Osteoblast (primary cell): ENCODE measurements around the gene GARS1. TPM values are rescaled to one million over a fixed set of nuclear protein-coding genes. Genes with fewer than 3 reads are reported as not detected.
A peak's percentile ranks its signal among the peaks of the same experiment; 100 is the strongest.

Source experiments
- DNase-seq: peaks from one replicate; pipeline ENCODE4 v3.0.0; 2011; ENCODE audit warnings: low spot score, mixed read lengths; ENCODE audit not compliant: insufficient read length; ENCODE audit errors: missing footprints
- H2AFZ ChIP-seq: 2 replicates; pipeline ENCODE4 v1.6.0; 2011; ENCODE audit warnings: mild to moderate bottlenecking, low read length
- H3K27ac ChIP-seq: 2 replicates; pipeline ENCODE4 v1.5.1; 2011; ENCODE audit warnings: mild to moderate bottlenecking, low read depth, low read length, moderate library complexity
- H3K27me3 ChIP-seq: 2 replicates; pipeline ENCODE4 v1.6.0; 2012; ENCODE audit warnings: mild to moderate bottlenecking, control low read depth, inconsistent platforms, low read length, moderate library complexity; ENCODE audit not compliant: insufficient read depth
- H3K36me3 ChIP-seq: 2 replicates; pipeline ENCODE4 v1.5.1; 2011; ENCODE audit warnings: mild to moderate bottlenecking, low read length, control low read depth, moderate library complexity; ENCODE audit not compliant: insufficient read depth
- H3K4me1 ChIP-seq: 2 replicates; pipeline ENCODE4 v1.5.1; 2011; ENCODE audit warnings: mild to moderate bottlenecking, low read length, control low read depth, moderate library complexity; ENCODE audit not compliant: insufficient read depth
- H3K4me2 ChIP-seq: 2 replicates; pipeline ENCODE4 v1.6.0; 2011; ENCODE audit warnings: mild to moderate bottlenecking, low read length; ENCODE audit not compliant: insufficient read depth
- H3K4me3 ChIP-seq: fragments of 200-600 bp; sonication (generic); 3 replicates; pipeline ENCODE4 v1.5.1; 2012; ENCODE audit warnings: mild to moderate bottlenecking, low read length, inconsistent platforms; ENCODE audit not compliant: insufficient read depth
- H3K79me2 ChIP-seq: 2 replicates; pipeline ENCODE4 v1.6.0; 2012; ENCODE audit warnings: mild to moderate bottlenecking, low read length, control low read depth, inconsistent platforms; ENCODE audit not compliant: insufficient read depth
- H3K9me3 ChIP-seq: 2 replicates; pipeline ENCODE4 v1.5.1; 2011; ENCODE audit warnings: low read depth, low read length, control low read depth
- H4K20me1 ChIP-seq: 2 replicates; pipeline ENCODE4 v1.6.0; 2012; ENCODE audit warnings: mild to moderate bottlenecking, low read length, control low read depth; ENCODE audit not compliant: insufficient read depth
- CTCF ChIP-seq: IDR thresholded peaks from 2 replicates; pipeline ENCODE4 v1.5.1; 2011; ENCODE audit warnings: mild to moderate bottlenecking, low read depth, low read length, moderate library complexity; ENCODE audit errors: extremely low read depth
- total RNA-seq: library from RNA; depleted of rRNA; stranded (reverse); fragments of >200 nt; gene quantifications from 2 replicates; pipeline ENCODE4 v1.2.3, GENCODE V29; 2012

Gene GARS1
- total RNA-seq, 1 donor, result 526 TPM

GRCh38 chr7:30658479-30659074, 63.9 kb downstream of the GARS1 start:
- H3K27me3 ChIP-seq, result peaks cover 3% of the 10 kb centered on the region
- no peak for TF ChIP-seq CTCF
- no peaks in the 10 kb centered on the region for H3K79me2 ChIP-seq
- no peak overlapping the region for H3K27ac ChIP-seq
- no peaks in the 10 kb centered on the region for H4K20me1 ChIP-seq
- no peaks in the 10 kb centered on the region for H3K4me1 ChIP-seq
- no peak overlapping the region for H2AFZ ChIP-seq
- DNase-seq, result peak; percentile 66
- no peaks in the 10 kb centered on the region for H3K36me3 ChIP-seq
- no peak overlapping the region for H3K4me2 ChIP-seq
- no peaks in the 10 kb centered on the region for H3K9me3 ChIP-seq
- no peak overlapping the region for H3K4me3 ChIP-seq

GRCh38 chr7:30659312-30659711, 64.6 kb downstream of the GARS1 start:
- Histone ChIP-seq H3K27ac (no peak overlapping the region), H4K20me1 (no peaks in the 10 kb centered on the region), H3K4me2 (no peak overlapping the region), H3K27me3 (peaks cover 3% of the 10 kb centered on the region), H3K9me3 (no peaks in the 10 kb centered on the region), H3K79me2 (no peaks in the 10 kb centered on the region), H3K4me1 (no peaks in the 10 kb centered on the region), H2AFZ (no peak overlapping the region), H3K4me3 (no peak overlapping the region), H3K36me3 (no peaks in the 10 kb centered on the region)
- no peak for TF ChIP-seq CTCF
- peak; percentile 88 for DNase-seq

- Histone ChIP-seq H4K20me1 (no peaks in the 10 kb centered on the region), H3K27me3 (peaks cover 3% of the 10 kb centered on the region), H2AFZ (no peak overlapping the region), H3K79me2 (no peaks in the 10 kb centered on the region), H3K4me2 (no peak overlapping the region), H3K36me3 (no peaks in the 10 kb centered on the region), H3K4me3 (no peak overlapping the region), H3K4me1 (no peaks in the 10 kb centered on the region), H3K27ac (no peak overlapping the region), H3K9me3 (no peaks in the 10 kb centered on the region)
- TF ChIP-seq CTCF, result no peak
- peak; percentile 52 for DNase-seq
Observed at GRCh38 chr7:30660331-30661255, 65.9 kb downstream of the GARS1 start.

GRCh38 chr7:30661926-30662325, 67.2 kb downstream of the GARS1 start:
- Histone ChIP-seq H4K20me1 (no peaks in the 10 kb centered on the region), H3K27ac (no peak overlapping the region), H3K79me2 (no peaks in the 10 kb centered on the region), H3K4me2 (no peak overlapping the region), H3K27me3 (peaks cover 3% of the 10 kb centered on the region), H3K36me3 (no peaks in the 10 kb centered on the region), H3K4me3 (no peak overlapping the region), H3K9me3 (no peaks in the 10 kb centered on the region), H3K4me1 (no peaks in the 10 kb centered on the region), H2AFZ (no peak overlapping the region)
- no peak for DNase-seq
- TF ChIP-seq CTCF, result no peak
